ENCODE results near the gene FOXD1.
A peak's percentile ranks its signal among the peaks of the same experiment; 100 is the strongest.
"Not testable (repeated sequence)": the region's sequence is repeated elsewhere in the genome, so short reads cannot be mapped to it uniquely, and the experiment has no call there.

The FOXD1 gene

DNA sequence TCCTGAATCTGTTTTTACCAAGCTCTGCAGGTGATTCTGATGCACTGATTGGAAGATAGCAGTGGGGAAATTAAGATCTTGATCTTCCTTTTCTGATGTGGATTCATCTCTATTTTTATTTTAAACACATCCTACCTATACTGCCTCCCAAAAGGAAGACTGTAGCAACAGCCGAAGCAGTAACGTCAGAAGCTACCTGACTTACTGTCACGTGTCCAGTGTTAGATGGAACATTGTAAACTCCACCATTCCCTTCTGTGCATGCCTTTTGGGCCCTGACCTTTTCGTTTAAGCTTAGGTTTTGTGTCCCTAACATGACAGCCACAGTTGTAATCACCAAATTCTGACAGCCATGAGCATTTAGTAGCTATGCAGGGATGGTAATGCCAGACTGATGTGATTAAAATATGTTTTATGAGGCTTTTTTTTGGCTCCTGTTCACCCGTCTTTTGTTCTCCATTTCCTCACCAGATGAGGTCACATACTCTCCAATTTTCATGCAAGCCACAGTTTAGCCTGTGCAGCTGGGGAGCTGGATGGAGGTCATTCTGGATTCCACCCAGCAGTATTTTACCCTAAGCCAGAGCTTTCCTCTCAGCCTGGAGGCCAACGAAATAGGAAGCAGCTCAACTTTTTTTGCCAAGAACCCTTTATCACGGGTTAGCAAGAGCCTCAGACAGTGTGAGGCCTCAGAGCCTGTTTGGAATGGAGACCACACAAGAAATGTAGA lies 15.6 kb upstream of the FOXD1 start:
- TF ChIP-seq, protein P1, sequence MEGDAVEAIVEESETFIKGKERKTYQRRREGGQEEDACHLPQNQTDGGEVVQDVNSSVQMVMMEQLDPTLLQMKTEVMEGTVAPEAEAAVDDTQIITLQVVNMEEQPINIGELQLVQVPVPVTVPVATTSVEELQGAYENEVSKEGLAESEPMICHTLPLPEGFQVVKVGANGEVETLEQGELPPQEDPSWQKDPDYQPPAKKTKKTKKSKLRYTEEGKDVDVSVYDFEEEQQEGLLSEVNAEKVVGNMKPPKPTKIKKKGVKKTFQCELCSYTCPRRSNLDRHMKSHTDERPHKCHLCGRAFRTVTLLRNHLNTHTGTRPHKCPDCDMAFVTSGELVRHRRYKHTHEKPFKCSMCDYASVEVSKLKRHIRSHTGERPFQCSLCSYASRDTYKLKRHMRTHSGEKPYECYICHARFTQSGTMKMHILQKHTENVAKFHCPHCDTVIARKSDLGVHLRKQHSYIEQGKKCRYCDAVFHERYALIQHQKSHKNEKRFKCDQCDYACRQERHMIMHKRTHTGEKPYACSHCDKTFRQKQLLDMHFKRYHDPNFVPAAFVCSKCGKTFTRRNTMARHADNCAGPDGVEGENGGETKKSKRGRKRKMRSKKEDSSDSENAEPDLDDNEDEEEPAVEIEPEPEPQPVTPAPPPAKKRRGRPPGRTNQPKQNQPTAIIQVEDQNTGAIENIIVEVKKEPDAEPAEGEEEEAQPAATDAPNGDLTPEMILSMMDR (conservative IDR thresholded peaks at IDR 0.05; ENCODE audit: low read length), result no peak
- no peak overlapping the region for H3K4me3 ChIP-seq (ENCODE audit: low read length)
- peak; percentile 91 for DNase-seq (ENCODE audit: low read depth)

DNA sequence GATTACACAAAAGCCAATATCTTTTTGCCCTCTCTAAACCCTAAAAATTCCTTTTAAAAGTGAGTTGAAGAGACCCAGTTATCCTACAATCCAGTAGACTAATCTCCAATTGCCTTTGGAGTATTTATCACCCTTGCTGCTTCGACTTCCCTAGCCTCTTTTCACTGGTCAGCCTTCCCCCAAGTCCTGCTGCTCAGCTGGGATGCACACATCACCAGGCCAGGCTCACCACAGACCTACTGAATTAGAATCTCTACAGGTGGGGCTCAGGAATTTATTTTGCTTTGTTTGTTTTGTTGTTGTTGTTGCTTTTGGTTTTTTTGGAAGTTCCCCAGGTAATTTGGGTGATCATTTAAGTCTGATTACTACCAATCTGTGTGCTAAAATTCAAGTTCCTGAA lies 11.6 kb upstream of the FOXD1 start:
- no peak for DNase-seq (ENCODE audit: low read depth)
- TF ChIP-seq, protein P1 (conservative IDR thresholded peaks at IDR 0.05; ENCODE audit: low read length), result no peak
- no peak overlapping the region for H3K4me3 ChIP-seq (ENCODE audit: low read length)

DNA sequence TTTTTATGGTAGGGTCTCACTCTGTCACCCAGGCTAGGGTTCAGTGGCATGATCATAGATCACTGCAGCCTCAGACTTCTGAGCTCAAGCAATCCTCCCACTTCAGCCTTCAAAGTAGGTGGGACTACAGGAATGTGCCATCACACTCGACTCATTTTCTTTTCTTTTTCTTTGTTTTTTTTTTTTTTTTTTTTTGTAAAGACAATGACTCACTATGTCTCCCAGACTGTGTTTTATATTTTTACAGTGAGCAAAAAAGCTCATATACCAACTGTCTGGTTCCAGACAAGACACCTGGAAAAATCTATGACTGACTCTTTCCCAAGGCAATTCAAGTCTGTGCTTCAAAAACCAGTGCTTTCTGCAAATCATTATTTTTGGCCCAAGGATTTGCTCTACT lies 10.8 kb upstream of the FOXD1 start:
- no peak overlapping the region for H3K4me3 ChIP-seq (ENCODE audit: low read length)
- TF ChIP-seq, protein P1 (conservative IDR thresholded peaks at IDR 0.05; ENCODE audit: low read length), result no peak
- DNase-seq (ENCODE audit: low read depth), result no peak

DNA sequence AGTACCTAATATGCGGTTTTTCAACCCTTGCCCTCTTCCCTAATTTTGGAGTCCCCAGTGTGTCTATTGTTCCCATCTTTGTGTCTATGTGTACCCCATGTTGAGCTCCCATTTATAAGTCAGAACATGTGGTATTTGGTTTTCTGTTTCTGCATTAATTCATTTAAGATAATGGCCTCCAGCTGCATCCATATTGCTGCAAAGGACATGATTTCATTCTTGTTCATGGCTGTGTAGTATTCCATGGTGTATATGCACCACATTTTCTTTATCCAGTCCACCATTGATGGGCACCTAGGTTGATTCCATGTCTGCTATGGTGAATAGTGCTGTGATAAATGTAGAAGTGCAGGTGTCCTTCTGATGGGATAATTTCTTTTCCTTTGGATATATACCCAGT lies 7.9 kb upstream of the FOXD1 start:
- DNase-seq (ENCODE audit: low read depth); H3K4me3 ChIP-seq (ENCODE audit: low read length): not testable (repeated sequence)

DNA sequence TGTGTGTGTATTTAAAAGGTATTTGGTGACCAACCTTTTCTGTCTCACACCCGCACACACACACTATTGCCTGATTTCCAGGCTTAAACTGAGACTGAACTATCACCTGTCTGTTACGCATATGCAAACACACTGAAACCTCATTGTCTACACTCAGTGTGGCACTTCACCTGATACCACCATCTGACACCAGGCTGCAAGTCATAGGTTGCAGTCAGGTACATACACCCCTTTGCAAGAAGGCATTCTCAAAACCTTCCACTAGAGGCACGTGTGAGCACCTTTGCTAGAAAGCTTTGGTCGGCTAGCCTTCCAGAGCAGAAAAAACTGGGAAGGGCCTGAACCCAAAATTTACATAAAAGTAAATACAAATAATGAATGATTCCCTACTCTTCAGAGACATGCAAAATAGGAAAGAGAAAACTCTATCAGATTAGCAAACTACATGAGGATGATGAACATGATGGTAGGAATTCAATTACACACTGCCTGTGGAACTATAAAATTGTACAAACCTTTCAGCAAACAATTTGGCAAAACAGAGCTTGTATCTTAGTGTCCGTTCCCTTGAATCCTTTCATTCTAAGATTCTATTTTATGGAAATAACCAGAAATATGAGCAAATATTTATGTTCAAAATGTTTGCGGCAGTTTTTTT lies 5.9 kb upstream of the FOXD1 start:
- no peak for DNase-seq (ENCODE audit: low read depth)
- TF ChIP-seq, protein P1 (conservative IDR thresholded peaks at IDR 0.05; ENCODE audit: low read length), result peak; percentile 95
- H3K4me3 ChIP-seq (ENCODE audit: low read length), result no peak overlapping the region

DNA sequence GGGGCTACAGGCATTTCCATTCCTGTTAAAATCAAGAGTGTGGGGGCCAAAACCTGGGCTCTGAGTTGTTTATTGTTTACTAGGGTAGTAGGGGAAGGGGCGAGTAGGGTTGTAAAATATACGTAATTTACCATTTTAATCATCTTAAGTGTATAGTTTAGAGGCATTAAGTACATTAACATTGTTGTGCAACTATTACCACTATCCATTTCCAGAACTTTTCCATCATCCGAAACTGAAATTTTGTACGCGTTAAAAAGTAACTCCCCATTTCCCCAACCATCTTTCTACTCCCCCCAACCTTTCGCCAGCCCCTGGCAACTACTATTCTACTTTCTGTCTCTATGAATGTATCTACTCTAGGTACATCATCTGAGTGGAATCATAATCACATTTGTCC lies 3.6 kb upstream of the FOXD1 start:
- no peak overlapping the region for H3K4me3 ChIP-seq (ENCODE audit: low read length)
- TF ChIP-seq, protein P1 (conservative IDR thresholded peaks at IDR 0.05; ENCODE audit: low read length), result no peak
- no peak for DNase-seq (ENCODE audit: low read depth)

DNA sequence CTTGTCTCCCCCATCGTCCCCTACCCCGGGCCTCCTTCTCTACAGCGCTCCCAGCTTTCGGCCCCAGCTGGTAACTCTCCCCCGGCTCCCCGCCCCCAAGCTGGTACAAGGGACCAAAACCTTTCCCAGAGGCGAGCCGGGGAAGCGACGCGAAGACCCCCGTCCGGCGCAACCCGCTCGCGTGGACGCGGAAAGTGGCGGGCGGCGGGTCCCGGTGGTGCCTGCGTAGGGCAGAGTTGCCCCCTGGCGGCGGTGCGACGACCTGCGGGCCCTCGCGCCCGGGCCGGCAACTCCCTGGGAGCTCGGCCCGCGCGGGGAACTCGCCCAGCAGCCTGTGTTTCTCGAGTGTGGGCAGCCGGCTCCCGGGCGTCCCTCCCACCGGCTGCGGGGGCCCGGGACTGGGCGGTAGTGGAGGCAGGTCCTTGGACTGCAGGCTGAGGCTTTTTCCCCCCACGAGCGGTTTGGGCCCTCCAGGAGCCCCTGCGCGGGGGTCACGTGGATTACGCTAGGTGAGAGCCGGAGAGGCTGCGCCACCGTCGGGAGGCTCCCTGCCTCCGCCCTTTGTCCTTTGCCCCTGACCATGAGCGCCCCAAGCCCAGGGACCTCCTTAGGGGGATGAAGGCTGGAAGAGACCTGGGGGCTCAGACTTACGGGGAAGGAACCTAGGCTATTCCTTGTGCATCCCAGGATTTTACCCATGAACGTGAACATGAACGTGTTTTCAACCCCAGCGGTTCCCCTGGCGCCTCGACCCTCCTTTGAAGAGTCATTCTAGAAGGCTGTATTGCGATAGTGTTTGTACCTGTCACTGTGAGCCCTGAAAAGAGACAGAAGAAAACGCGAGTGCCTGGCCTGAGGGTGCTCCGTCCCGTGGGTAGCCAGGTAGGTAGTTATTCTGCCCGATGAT lies 2.9 kb upstream of the FOXD1 start:
- peak overlapping the region; percentile 70 for H3K4me3 ChIP-seq (ENCODE audit: low read length)
- DNase-seq (ENCODE audit: low read depth), result peak; percentile 68
- TF ChIP-seq, protein P1 (conservative IDR thresholded peaks at IDR 0.05; ENCODE audit: low read length), result peak; percentile 48
